ENCODE results near the gene RARS2.

GRCh38 chr6:87538510-87539260, 51.1 kb downstream of the RARS2 start:
- TF ChIP-seq GATA3 (IDR thresholded peaks at IDR 0.05; ENCODE audit: low read depth, low read length) (no peak), GATA2 (IDR thresholded peaks at IDR 0.05; ENCODE audit: low read depth, low read length) (no peak)

Measured in SH-SY5Y (cell line).